HG02840 (cell line): Measurements from ENCODE around the gene AURKAIP1.

Experiments used
- ATAC-seq: cut with Tn5 transposase; IDR thresholded peaks from one replicate; pipeline ENCODE4 v1.9.1; 2021; ENCODE audit warnings: mild to moderate bottlenecking, moderate library complexity, moderate number of reproducible peaks; ENCODE audit not compliant: unreplicated experiment, low FRiP score

AURKAIP1 gene

GRCh38 chr1:1336446-1336845 is 38.6 kb downstream of the AURKAIP1 start:
- ATAC-seq, result no peak

GRCh38 chr1:1335792-1336248 is 39.2 kb downstream of the AURKAIP1 start:
- no peak for ATAC-seq

GRCh38 chr1:1335283-1335682 is 39.7 kb downstream of the AURKAIP1 start:
- no peak for ATAC-seq

- ATAC-seq, result no peak
These were observed 40.2 kb downstream of the AURKAIP1 start for GRCh38 chr1:1334835-1335234.

- ATAC-seq, result no peak
These were observed 41.3 kb downstream of the AURKAIP1 start for GRCh38 chr1:1333551-1334241.

- ATAC-seq, result no peak
These were observed 42.1 kb downstream of the AURKAIP1 start for GRCh38 chr1:1332774-1333480.

GRCh38 chr1:1332031-1332755 is 42.8 kb downstream of the AURKAIP1 start:
- no peak for ATAC-seq

GRCh38 chr1:1331068-1331965 is 43.7 kb downstream of the AURKAIP1 start, which contains the start of gene TAS1R3:
TSS of gene TAS1R3 (plus strand) at chr1:1331280. CDS start at chr1:1331346, 66 bp downstream.
- ATAC-seq, result no peak

- no peak for ATAC-seq
These were observed 44.5 kb downstream of the AURKAIP1 start for GRCh38 chr1:1330366-1331067.

- ATAC-seq, result no peak
These were observed 45.5 kb downstream of the AURKAIP1 start for GRCh38 chr1:1329304-1330210.

GRCh38 chr1:1328254-1328653 is 46.8 kb downstream of the AURKAIP1 start:
- ATAC-seq, result no peak

- no peak for ATAC-seq
These were observed 47.7 kb downstream of the AURKAIP1 start for GRCh38 chr1:1327291-1327690.

- ATAC-seq, result no peak
These were observed 48.9 kb downstream of the AURKAIP1 start for GRCh38 chr1:1326075-1326605.

GRCh38 chr1:1325288-1326074 is 49.5 kb downstream of the AURKAIP1 start:
- ATAC-seq, result no peak

- peak; percentile 74 for ATAC-seq
These were observed 50.3 kb downstream of the AURKAIP1 start, which contains the start of the genes CPTP and INTS11 for GRCh38 chr1:1324524-1325287. TSS of gene CPTP (plus strand) at chr1:1324802. CDS start at chr1:1326911, 2,109 bp downstream. TSS of gene INTS11 (minus strand) at chr1:1324660. CDS start at chr1:1324608, 52 bp downstream.

- peak; percentile 28 for ATAC-seq
These were observed 50.9 kb downstream of the AURKAIP1 start for GRCh38 chr1:1324084-1324523.
